PFSK-1 (cell line): ENCODE measurements around the gene DIAPH1.

Experiments
- FOXP2 ChIP-seq: optimal IDR thresholded peaks from 2 replicates; pipeline ENCODE3; 2011; ENCODE audit warnings: borderline replicate concordance, control low read depth, inconsistent platforms; ENCODE audit not compliant: insufficient read depth; ENCODE audit errors: extremely low read length, extremely low read depth
- POLR2AphosphoS5 ChIP-seq: IDR thresholded peaks from 2 replicates; pipeline ENCODE4 v1.6.1; 2012; ENCODE audit warnings: low read depth, mild to moderate bottlenecking, control low read depth, low read length, moderate library complexity
- SIN3A ChIP-seq: IDR thresholded peaks from 2 replicates; pipeline ENCODE4 v1.6.1; 2012; ENCODE audit warnings: mild to moderate bottlenecking, low read length, moderate library complexity, borderline replicate concordance; ENCODE audit not compliant: insufficient read depth
- TAF1 ChIP-seq: IDR thresholded peaks from 2 replicates; pipeline ENCODE4 v1.6.1; 2012; ENCODE audit warnings: low read length, control low read depth, borderline replicate concordance; ENCODE audit not compliant: insufficient read depth
- TF ChIP-seq, protein P1 (sequence below), 2 experiments: IDR thresholded peaks; 2 replicates each; pipeline versions ENCODE4 v1.6.1 to v1.8.0; 2011 to 2012; ENCODE audit warnings: low read depth in 2 of 2, low read length in 2 of 2, control low read depth in 1 of 2, inconsistent platforms in 1 of 2, mild to moderate bottlenecking in 1 of 2, moderate library complexity in 1 of 2; ENCODE audit not compliant: insufficient read depth in 1 of 2

The DIAPH1 gene

DNA sequence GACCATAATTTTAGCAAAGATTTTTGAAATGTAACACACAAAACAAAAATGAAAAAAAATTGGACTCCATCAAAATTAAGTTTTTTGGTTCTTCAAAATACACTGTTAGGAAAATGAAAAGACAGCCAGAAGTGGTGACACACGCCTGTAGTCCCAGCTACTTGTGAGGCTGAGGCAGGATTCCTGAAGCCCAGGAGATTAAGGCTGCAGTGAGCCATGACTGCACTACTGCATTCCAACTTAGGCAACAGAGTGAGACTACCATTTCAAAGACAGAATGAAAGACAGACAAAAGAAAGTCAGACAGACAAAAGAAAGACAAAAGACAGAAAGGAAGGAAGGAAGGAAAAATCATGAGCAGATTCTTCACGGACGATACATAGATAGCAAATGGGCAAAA lies 7.5 kb downstream of the DIAPH1 start:
- TF ChIP-seq POLR2AphosphoS5: no peak
- TF ChIP-seq, protein P1, sequence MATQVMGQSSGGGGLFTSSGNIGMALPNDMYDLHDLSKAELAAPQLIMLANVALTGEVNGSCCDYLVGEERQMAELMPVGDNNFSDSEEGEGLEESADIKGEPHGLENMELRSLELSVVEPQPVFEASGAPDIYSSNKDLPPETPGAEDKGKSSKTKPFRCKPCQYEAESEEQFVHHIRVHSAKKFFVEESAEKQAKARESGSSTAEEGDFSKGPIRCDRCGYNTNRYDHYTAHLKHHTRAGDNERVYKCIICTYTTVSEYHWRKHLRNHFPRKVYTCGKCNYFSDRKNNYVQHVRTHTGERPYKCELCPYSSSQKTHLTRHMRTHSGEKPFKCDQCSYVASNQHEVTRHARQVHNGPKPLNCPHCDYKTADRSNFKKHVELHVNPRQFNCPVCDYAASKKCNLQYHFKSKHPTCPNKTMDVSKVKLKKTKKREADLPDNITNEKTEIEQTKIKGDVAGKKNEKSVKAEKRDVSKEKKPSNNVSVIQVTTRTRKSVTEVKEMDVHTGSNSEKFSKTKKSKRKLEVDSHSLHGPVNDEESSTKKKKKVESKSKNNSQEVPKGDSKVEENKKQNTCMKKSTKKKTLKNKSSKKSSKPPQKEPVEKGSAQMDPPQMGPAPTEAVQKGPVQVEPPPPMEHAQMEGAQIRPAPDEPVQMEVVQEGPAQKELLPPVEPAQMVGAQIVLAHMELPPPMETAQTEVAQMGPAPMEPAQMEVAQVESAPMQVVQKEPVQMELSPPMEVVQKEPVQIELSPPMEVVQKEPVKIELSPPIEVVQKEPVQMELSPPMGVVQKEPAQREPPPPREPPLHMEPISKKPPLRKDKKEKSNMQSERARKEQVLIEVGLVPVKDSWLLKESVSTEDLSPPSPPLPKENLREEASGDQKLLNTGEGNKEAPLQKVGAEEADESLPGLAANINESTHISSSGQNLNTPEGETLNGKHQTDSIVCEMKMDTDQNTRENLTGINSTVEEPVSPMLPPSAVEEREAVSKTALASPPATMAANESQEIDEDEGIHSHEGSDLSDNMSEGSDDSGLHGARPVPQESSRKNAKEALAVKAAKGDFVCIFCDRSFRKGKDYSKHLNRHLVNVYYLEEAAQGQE (IDR thresholded peaks at IDR 0.05; ENCODE audit: insufficient read depth in 1 of 2, low read depth in 2 of 2, low read length in 2 of 2): no peak
- TF ChIP-seq SIN3A: no peak
- TF ChIP-seq TAF1: no peak
- TF ChIP-seq FOXP2: no peak

GRCh38 chr5:141609044-141609443 lies 9.8 kb downstream of the DIAPH1 start:
- TF ChIP-seq SIN3A: no peak
- TF ChIP-seq, protein P1 (IDR thresholded peaks at IDR 0.05; ENCODE audit: insufficient read depth in 1 of 2, low read depth in 2 of 2, low read length in 2 of 2): no peak
- TF ChIP-seq POLR2AphosphoS5: no peak
- TF ChIP-seq FOXP2: no peak
- no peak for TF ChIP-seq TAF1

- no peak for TF ChIP-seq POLR2AphosphoS5
Measured at GRCh38 chr5:141608557-141608956, 10.2 kb downstream of the DIAPH1 start.

DNA sequence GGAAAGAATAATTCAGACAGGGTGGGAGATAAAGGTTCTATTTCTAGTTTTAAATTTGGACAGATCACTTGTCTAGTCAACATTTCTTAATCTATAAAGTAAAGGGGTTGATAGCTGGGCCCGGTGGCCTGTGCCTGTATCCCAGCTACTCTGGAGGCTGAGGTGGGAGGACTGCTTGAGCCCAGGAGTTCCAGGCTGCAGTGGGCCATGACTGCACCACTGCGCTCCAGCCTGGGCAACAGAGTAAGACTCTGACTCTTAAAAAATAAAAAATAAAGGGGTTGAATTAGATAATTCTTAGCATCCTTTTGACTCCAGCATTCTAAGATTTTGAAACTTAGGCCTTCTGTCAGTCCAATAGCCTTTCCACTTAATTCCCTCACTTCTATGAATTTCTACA lies 10.8 kb downstream of the DIAPH1 start:
- TF ChIP-seq POLR2AphosphoS5 (no peak), TAF1 (no peak), FOXP2 (no peak), SIN3A (no peak)
- TF ChIP-seq, protein P1 (IDR thresholded peaks at IDR 0.05; ENCODE audit: insufficient read depth in 1 of 2, low read depth in 2 of 2, low read length in 2 of 2): no peak

- TF ChIP-seq FOXP2 (no peak), POLR2AphosphoS5 (no peak), SIN3A (no peak), TAF1 (no peak)
- TF ChIP-seq, protein P1 (IDR thresholded peaks at IDR 0.05; ENCODE audit: insufficient read depth in 1 of 2, low read depth in 2 of 2, low read length in 2 of 2): no peak
Measured at GRCh38 chr5:141605523-141606277, 13.1 kb downstream of the DIAPH1 start.
